CD4-positive, alpha-beta T cell treated with Interferon alpha-2 for 1 hour (primary cell): ENCODE measurements around the gene SV2C.
"Not testable (repeated sequence)": the region's sequence is repeated elsewhere in the genome, so short reads cannot be mapped to it uniquely, and the experiment has no call there.

Source experiments
- DNase-seq, 2 donors: peaks; one replicate each; pipeline ENCODE4 v3.0.0-alpha.2; 2020 to 2022

The SV2C gene

DNA sequence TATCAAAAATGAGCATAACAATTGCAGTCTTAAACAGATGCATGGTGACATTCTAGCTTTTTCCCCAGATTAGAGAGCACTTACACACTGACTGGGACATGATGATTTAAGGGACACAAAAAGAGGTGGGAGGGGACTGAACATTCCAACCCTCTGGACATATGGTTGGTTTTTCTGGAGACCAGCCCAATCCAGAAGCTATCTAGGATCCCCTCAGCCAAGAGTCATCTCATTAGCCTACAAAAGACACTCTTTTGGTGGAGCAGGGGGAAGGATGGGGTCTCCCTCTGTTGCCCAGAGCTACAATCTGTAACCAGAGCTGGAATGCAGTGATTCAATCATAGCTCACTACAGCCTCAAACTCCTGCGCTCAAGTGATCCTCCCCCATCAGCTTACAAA is 222.6 kb downstream of the SV2C start:
- no peak for DNase-seq

DNA sequence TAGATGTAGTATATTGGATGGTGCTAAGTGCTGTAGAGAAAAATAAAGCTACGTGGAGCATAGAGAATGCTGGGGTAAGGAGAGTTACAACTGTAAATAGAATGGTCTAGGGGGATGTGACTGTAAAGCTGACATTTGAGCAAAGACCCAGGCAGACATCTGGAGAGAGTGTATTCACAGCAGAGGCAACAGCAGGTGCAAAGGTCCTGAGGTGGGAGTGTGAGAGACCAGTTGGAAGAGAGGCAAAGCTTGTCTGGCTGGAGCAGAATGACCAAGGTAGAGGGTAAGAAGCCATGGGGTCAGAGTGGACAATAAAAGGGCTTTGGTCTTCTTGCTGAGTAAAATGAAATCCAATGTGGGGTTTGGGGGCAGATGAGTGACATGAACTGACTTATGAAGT is 227.0 kb downstream of the SV2C start:
- no peak for DNase-seq

DNA sequence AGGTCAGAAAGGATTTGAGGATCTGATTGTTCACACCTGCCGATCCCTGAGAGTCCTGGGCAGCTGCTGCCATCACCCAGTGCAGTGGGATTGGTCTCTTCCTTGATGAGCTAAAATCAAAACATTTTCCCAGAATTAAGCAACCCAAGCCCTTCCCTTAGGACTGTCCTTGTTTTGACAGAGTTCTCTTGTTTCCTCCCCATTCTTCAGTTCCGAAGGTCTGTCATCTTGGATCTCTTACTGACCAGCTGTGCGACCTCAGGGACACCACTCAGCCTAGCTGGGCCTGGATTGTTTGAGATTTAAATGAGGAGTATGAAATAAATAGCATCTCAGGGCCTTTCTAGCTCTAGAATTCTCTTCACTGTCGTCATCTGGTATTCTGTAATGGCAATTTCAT is 229.6 kb downstream of the SV2C start:
- no peak for DNase-seq

DNA sequence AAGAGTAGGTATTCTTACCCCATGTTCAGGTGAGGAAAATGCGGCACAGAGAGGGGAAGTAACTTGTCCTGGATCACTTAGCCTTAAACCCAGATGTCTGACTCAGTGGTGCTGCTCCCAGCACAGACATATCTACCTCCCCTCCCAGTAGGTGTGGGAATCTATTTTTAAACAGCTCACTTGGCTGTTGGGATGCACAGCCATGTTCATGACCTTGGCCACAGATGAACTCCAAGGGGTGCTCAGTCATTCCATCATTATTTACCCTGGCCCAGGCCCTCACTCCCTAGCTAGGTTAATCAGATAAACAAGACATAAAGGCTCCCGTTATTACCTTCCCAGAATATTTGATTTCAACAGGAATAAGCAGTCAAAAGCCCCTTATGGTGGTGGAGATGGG is 231.5 kb downstream of the SV2C start:
- no peak for DNase-seq

DNA sequence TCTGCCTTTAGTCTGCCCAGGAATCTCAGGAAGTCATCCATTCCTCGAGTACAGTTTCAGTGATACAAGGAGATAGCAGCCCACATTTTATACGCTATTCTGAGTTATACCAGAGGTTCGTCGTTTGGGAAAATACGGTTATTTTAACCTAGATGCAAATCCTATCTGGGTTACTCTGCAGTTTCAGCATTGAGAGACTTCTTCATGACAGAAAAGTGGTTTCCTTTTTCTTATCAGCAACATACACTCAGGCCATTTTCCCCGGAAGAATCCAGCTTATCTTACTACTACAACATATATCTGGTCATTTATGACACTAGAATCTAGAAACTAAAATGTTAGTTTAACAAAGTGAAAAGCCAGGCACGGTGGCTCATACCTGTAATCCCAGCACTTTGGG is 236.5 kb downstream of the SV2C start:
- no peak for DNase-seq

DNA sequence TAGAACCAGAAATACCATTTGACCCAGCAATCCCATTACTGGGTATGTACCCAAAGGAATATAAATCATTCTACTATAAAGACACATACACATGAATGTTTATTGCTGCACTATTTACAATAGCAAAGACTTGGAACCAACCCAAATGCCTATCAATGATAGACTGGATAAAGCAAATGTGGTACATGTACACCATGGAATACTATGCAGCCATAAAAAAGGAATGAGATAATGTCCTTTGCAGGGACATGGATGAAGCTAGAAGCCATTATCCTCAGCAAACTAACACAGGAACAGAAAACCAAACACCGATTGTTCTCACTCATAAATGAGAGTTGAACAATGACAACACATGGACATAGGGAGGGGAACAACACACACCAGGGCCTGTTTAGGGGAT is 240.3 kb downstream of the SV2C start:
- DNase-seq, result not testable (repeated sequence)

DNA sequence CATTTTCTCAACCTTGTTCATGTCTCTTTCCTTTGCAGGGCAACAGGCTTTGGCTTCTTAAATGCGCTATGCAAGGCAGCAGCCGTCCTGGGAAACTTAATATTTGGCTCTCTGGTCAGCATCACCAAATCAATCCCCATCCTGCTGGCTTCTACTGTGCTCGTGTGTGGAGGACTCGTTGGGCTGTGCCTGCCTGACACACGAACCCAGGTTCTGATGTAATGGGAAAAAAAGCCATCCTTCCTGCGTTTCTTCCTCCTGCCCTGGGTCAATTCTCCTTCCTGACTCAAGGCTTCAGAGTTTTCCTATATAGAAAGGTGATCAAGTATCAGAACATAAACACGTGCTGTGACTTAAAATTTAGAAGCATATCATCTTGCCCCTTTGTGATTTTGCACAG is 242.1 kb downstream of the SV2C start:
- no peak for DNase-seq

DNA sequence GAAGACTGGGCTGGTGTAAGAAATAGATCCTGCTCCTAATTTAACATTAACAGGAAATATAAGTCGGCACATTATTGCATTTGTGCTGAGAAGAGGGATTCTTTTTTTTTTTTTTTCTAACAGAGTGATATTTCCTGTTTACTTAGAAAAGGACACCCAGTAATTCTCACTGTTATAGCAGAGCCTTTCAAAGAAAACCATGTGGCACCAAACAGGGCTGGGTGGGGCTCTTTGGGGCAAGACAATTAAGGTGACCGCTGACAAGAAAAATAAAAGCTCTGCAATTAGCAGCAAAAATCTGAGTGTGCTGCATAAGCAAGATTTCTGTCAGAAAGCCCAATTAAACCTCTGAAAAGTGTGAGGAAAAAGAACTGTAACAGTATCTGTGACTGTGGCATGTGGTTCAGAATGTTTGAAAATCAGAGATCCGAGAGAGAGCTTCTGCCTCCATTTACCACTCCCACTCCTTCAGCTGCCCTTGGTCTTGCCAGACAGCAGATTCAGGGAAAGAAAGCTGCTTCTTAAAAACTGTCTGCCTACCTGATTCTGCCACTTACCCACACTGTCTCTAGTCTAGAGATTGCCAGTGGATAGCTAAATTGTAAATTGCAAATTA is 242.8 kb downstream of the SV2C start:
- peak; percentile 44 to 74 for DNase-seq

DNA sequence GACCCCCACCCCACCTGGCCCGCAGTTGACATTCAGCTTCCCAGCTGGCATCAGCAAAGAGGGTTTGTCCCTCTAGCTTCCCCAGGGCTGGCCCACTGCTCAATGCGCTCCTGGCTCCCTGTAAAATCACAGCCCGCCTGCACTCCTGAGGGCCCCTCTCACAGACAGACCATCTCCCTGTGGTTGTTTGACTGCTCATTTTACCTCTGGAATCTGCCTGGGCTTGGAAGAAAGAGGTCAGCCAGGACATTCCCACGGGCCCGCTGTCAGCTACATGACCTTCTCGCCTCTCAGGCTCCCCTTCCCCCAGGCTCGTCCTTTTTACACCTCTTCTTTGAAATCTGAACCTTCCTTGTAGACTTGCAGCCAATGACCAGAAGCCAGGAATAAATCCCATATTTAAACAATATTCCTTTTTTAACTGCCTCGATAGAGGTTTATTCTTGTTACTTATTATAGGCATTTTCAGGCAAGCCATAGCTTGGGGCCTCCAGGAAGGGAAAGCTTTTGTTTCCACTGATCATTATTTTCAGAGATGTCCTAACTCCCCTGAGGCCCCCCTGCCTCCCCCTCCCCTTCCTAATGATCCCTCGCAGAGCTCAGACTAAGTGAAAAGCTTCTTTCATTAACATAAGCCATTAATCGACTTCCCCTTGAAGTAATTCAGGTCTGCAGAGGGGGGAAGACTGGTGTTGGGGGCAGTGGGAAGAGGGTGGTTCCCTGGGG is 243.6 kb downstream of the SV2C start:
- no peak for DNase-seq

DNA sequence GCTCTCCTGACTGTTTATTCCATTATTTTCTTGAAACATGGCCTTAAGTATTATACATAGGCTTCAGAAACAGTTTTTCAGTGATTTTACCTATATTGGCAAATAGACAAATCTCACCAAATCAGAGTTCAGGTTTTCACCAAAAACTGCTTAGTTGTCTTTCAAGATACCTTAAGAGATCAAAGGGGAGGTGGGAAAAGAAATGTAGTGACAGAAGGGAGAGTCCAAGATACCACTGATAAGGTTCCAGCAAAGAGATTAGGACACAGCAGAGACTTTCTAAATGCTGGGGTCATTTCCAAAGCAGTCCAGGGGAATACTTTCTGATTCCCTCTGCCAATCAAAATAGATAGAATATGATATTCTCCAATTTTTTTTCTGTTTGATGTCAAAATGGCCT is 246.2 kb downstream of the SV2C start:
- DNase-seq, result no peak

DNA sequence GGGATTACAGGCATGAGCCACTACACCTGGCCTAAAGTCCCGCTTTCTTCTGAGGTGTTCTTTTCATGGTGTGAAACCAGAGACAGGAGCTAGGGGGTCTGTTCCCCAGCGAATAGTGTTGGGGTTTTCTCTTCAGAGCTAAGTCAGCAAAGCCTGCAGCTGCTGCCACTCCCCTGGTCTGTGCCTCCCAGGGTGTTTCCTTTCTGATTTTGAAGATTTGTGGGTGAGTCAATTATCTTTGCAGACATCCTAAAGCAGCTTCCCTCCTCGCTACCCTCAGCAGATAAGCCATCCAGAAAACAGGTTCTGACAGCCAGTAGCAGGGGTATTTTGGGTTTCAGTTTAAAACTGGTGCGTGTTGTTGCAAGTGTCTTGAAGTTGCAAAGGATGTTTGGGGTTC is 247.9 kb downstream of the SV2C start:
- DNase-seq, result peak in 1 of 2 donors; percentile 39

DNA sequence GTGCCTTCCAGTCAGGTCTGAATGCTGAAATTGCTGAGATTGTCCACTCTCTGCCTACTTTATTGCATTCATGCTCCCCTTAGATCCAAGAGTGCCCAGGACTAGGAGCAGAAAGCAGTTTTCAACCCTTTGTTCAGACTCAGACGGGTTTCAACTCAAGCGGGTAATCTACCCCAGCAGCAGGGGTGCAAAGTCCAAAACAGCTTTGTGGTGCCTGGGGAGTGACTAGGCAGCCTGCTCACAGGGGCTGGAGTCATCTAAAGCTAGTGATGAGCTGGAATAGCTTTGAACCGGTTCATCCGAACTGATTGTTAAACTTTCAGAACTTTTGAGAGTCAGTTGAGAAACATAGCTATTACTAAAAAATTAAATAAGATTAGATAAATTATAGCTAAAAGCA is 248.9 kb downstream of the SV2C start:
- DNase-seq, result no peak

DNA sequence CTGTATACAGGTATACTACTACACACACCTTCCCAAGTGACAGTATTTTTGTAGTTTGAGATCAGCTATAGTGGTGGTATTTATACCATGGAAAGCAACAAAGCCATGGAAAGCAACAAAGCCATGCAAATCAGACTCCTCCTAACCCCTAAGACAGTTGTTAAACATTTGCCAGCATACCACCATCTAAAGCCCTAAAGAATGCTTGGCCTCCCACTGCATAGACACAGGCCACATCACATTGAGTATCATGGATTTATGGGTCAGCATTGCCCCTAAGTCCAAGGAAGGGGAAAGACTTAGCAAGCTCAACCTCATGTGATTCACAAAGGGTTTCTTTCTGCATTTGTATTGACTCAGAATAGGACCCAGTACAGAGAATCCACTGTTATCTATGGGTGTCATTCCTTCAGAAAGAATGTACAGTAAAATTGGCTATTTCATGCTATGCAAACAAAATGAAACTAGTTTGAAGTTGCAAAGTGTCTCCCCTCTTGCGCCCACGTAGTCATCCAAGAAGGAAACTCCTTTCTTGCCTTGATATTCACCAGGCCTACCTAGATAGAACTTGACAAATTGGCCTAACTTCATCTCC is 249.5 kb downstream of the SV2C start:
- DNase-seq, result no peak

DNA sequence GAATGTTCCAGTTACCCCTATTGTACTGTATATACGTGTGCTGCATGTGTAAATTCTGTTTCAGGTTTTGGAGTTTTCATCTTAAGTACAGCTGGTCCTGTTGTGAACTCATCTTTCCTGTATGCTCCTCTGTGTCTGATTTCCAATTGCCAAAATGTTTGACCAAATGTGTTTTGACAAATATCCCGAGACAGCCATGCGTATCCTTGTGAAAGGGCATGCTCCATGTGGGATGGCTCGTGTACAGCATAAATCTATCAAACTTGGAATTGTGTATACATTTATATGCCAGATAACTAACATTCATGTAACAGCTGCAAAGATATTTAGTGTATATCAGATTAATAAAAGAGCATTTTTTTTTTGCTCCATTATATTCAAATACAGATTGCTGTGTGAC is 250.4 kb downstream of the SV2C start:
- DNase-seq, result no peak

DNA sequence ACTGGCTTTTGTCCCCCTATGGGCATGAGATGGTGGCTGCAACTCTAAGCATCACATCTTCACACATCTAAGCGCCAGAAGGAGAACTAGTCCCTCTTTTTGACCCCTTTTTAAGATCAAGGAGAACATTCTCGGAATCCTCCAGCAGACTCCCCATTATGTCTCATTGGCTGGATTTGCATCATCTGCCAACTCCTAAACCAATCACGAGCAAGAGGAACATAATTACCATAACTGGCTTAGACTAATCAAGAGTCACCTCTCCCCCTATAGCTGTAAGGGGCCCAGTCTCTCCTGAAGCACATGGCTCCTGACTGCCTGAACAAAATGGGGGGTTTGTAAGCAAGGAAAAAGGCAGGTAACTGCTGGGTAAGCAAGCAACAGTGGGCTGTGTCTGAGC is 251.4 kb downstream of the SV2C start:
- no peak for DNase-seq

DNA sequence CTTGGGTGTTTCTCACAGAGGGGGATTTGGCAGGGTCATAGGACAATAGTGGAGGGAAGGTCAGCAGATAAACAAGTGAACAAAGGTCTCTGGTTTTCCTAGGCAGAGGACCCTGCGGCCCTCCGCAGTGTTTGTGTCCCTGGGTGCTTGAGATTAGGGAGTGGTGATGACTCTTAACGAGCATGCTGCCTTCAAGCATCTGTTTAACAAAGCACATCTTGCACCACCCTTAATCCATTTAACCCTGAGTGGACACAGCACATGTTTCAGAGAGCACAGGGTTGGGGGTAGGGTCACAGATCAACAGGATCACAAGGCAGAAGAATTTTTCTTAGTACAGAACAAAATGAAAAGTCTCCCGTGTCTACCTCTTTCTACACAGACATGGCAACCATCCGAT is 252.3 kb downstream of the SV2C start:
- DNase-seq, result not testable (repeated sequence)

DNA sequence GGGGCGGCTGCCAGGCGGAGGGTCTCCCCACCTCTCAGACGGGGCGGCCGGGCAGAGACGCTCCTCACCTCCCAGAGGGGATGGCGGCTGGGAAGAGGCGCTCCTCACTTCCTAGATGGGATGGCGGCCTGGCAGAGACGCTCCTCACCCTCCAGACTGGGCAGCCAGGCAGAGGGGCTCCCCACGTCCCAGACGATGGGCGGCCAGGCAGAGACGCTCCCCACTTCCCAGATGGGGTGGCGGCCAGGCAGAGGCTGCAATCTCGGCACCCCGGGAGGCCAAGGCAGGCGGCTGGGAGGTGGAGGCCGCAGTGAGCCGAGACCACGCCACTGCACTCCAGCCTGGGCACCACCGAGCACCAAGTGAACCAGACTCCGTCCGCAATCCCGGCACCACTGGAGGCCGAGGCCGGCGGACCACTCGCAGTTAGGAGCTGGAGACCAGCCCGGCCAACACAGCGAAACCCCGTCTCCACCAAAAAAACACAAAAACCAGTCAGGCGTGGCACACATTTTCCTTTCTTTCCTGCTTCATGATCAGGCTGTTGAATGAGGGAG is 253.1 kb downstream of the SV2C start:
- DNase-seq, result not testable (repeated sequence)

DNA sequence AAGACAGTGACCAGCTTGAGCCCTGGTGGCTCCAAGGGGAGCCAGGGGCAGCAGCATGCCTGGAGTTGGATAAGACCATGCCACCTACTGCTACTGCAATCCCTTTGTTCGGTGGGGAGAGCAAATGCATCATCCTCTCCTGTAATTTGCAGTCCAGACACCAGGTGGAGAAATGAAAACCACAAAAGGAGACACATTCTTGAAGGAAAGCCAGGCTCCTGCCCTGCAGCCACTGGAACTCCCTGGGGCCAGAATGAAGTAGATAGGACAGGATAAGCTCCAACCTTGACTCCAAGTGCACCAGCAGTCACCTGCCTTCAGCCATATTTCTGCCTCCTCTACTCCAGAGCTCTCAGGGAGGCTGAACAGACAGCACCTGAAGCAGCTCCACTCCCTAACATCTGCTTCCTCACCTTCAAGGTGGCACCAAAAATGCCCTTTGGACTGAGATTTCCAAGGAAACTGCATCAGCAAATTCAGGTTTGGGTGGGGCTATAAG is 254.8 kb downstream of the SV2C start:
- DNase-seq, result peak; percentile 47 to 72

DNA sequence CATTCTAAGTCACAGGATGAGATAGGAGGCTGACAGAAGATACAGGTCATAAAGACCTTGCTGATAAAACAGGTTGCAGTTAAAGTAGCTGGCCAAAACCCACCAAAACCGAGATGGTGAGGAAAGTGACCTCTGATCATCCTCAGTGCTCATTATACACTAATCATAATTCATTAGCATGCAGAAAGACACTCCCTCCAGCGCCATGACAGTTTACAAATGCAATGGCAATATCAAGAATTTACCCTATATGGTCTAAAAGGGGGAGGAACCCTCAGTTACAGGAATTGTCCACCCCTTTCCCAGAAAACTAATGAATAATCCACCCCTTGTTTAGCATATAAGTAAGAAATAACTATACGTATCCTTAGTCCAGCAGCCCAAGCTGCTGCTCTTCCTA is 256.7 kb downstream of the SV2C start:
- DNase-seq, result no peak

DNA sequence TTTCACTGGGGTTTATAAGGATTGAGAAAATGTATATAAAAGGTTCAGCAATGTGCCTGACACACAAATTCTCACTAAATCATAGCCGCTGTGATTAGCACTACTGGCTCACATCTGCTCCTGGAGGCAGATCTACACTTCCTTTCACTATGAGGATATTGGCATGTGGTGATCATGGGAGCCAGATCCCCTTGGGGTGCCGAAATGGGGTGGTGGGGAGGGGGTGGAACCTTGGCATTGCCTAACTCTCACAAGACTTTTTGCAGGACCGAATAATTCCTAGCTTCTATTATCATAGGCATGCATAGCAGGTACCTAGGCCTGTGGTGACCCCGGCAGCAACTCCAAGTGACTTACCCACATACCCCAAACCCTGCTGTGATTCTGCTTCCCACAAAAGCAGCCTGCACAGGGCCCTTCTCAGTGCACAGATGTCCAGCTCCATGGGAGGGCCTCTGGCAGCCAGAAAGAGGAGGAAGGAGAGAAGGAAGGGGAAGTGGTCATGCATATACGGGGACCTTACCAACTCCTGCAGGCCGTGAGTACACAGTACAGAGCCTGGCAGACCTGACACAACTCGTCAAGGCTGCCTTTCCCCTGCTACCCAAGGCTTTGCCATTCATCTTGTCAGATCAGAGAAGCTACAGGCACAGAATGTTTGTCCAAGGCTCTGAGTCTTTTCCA is 258.6 kb downstream of the SV2C start:
- no peak for DNase-seq

DNA sequence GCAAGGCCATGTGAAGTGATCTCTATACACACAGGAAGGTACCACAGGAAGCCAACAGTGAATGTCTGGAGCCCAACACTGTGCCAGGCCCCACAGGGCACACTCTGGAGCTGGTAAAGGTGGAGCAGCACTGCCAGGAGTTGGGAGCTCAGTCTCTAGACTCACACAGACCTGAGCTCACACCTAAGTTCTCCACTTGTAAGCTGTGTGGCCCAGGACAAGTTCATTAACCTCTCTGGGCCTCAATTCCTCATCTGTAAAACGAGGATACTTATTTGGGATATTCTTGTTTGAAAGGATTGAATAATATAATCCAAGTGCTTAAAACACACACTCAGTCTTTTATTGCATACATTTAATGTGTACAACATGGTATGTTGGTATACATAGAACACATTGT is 259.3 kb downstream of the SV2C start:
- DNase-seq, result no peak

DNA sequence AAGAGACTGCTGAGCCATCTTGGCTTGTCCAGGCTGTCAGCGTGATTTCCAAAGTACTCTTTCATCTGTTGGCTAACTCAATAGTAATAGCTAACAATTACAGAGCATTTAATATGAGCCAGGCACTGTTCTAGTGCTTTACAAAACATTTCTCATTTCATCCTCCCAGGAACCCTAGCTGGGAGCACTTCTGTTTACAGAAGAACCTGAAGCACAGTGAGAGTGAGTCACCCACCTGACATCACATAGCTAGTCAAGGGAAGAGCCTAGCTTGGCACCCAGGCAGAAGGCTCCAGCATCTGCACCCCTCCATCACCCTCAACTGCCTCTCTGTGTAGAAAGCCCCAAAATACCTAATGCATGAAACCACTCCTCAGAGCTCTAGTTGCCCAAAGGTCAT is 262.4 kb downstream of the SV2C start:
- no peak for DNase-seq

DNA sequence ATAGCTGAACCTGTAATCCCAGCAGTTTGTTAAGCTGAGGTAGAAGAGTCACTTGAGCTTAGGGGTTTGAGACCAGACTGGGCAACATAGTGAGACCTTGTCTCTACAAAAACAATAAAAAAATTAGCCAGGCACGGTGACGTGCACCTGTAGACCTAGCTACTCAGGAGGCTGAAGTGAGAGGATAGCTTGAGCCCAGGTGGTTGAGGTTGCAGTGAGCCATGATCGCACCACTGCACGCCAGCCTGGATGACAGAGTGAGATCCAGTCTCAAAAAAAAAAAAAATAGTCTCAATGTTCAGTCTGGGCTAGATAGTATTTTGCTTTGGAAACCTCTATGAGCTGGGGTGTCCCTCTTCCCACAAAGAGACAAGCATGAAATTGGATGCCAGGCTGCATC is 268.0 kb downstream of the SV2C start:
- no peak for DNase-seq
